CD14-positive monocyte (primary cell): Measurements from ENCODE around the gene IL16. TPM values are rescaled to one million over a fixed set of nuclear protein-coding genes. Genes with fewer than 3 reads are reported as not detected.

Experiments used
- DNase-seq, 3 donors: peaks; one replicate each; pipeline ENCODE4 v3.0.0-alpha.2; 2011 to 2022
- H2AFZ ChIP-seq: 2 replicates; pipeline ENCODE4 v1.6.0; 2012; ENCODE audit warnings: mild to moderate bottlenecking, low read depth, low read length, inconsistent platforms; ENCODE audit not compliant: insufficient read depth, poor library complexity, severe bottlenecking
- H3K27ac ChIP-seq, 2 donors: 1 replicate in 1 of 2; 2 replicates in 1 of 2; pipeline ENCODE4 v1.5.1; 2012 to 2013; ENCODE audit warnings: low read length in 2 of 2, control low read depth in 1 of 2, inconsistent platforms in 1 of 2, low read depth in 1 of 2, mild to moderate bottlenecking in 1 of 2
- H3K27me3 ChIP-seq, 2 donors: one replicate each; pipeline versions ENCODE4 v1.6.0 to v1.6.1; 2011 to 2013; ENCODE audit warnings: low read length in 2 of 2; ENCODE audit not compliant: control insufficient read depth in 2 of 2, insufficient read depth in 2 of 2
- H3K36me3 ChIP-seq, 2 donors: replicated peaks in 1 of 2; 1 replicate in 1 of 2; 2 replicates in 1 of 2; pipeline versions ENCODE4 v1.5.1 to v1.6.1; 2012 to 2013; ENCODE audit warnings: low read length in 2 of 2, control low read depth in 1 of 2, inconsistent platforms in 1 of 2, mild to moderate bottlenecking in 1 of 2; ENCODE audit not compliant: insufficient read depth in 2 of 2, control insufficient read depth in 1 of 2
- H3K4me1 ChIP-seq, 2 donors: 1 replicate in 1 of 2; 2 replicates in 1 of 2; pipeline versions ENCODE4 v1.5.1 to v1.6.1; 2012 to 2013; ENCODE audit warnings: low read length in 2 of 2, control low read depth in 1 of 2, inconsistent platforms in 1 of 2, mild to moderate bottlenecking in 1 of 2, moderate library complexity in 1 of 2; ENCODE audit not compliant: insufficient read depth in 2 of 2, control insufficient read depth in 1 of 2
- H3K4me2 ChIP-seq: replicated peaks from 2 replicates; pipeline ENCODE3; 2012; ENCODE audit warnings: low read length, moderate library complexity, mild to moderate bottlenecking; ENCODE audit not compliant: poor library complexity, severe bottlenecking; ENCODE audit errors: extremely low read depth
- H3K4me3 ChIP-seq, 3 experiments: fragments of 200-600 bp in 1 of 3; sonication (generic) in 1 of 3; replicated peaks in 1 of 3; 1 replicate in 2 of 3; 2 replicates in 1 of 3; pipeline ENCODE4 v1.5.1; 2011 to 2013; ENCODE audit warnings: low read length in 3 of 3, mild to moderate bottlenecking in 3 of 3, control low read depth in 2 of 3, low read depth in 2 of 3, inconsistent platforms in 1 of 3, moderate library complexity in 1 of 3
- H3K79me2 ChIP-seq: 2 replicates; pipeline ENCODE4 v1.6.0; 2012; ENCODE audit warnings: mild to moderate bottlenecking, control low read depth, inconsistent platforms, low read length, moderate library complexity; ENCODE audit not compliant: insufficient read depth
- H3K9ac ChIP-seq: 2 replicates; pipeline ENCODE4 v1.6.0; 2017; ENCODE audit warnings: low read length, mild to moderate bottlenecking; ENCODE audit not compliant: insufficient read depth, poor library complexity, severe bottlenecking
- H3K9me3 ChIP-seq, 2 donors: replicated peaks in 1 of 2; 1 replicate in 1 of 2; 2 replicates in 1 of 2; pipeline versions ENCODE4 v1.5.1 to v1.6.1; 2012 to 2013; ENCODE audit warnings: low read length in 2 of 2, control low read depth in 1 of 2; ENCODE audit not compliant: control insufficient read depth in 1 of 2, insufficient read depth in 1 of 2
- H4K20me1 ChIP-seq: 2 replicates; pipeline ENCODE4 v1.6.0; 2012; ENCODE audit warnings: mild to moderate bottlenecking, low read length, control low read depth, moderate library complexity; ENCODE audit not compliant: insufficient read depth
- H3K27ac Mint-ChIP-seq, 7 donors: one replicate each; pipeline ENCODE4 v1.8.0; 2020; ENCODE audit warnings: mild to moderate bottlenecking in 7 of 7, mixed read lengths in 7 of 7, moderate library complexity in 6 of 7, inconsistent platforms in 2 of 7
- H3K27me3 Mint-ChIP-seq, 3 donors: one replicate each; pipeline ENCODE4 v1.8.0; 2021 to 2022; ENCODE audit warnings: low read depth in 3 of 3, mild to moderate bottlenecking in 3 of 3, mixed read lengths in 3 of 3, moderate library complexity in 3 of 3, inconsistent platforms in 1 of 3
- H3K36me3 Mint-ChIP-seq, 2 donors: one replicate each; pipeline ENCODE4 v1.8.0; 2020; ENCODE audit warnings: mixed read lengths in 2 of 2, inconsistent platforms in 1 of 2, mild to moderate bottlenecking in 1 of 2
- H3K4me1 Mint-ChIP-seq: one replicate; pipeline ENCODE4 v1.8.0; 2020; ENCODE audit warnings: mild to moderate bottlenecking, mixed read lengths
- H3K4me3 Mint-ChIP-seq, 2 donors: one replicate each; pipeline ENCODE4 v1.8.0; 2020; ENCODE audit warnings: mild to moderate bottlenecking in 2 of 2, mixed read lengths in 2 of 2, moderate library complexity in 1 of 2
- H3K9me3 Mint-ChIP-seq, 7 donors: one replicate each; pipeline ENCODE4 v1.8.0; 2020 to 2022; ENCODE audit warnings: mixed read lengths in 7 of 7, mild to moderate bottlenecking in 6 of 7, moderate library complexity in 6 of 7, inconsistent platforms in 2 of 7
- WGBS: methylation state at CpG from one replicate; pipeline ENCODE4 v1.1.5; 2013; ENCODE audit warnings: missing lambda C conversion rate; ENCODE audit not compliant: insufficient coverage; 5-methylcytosine and 5-hydroxymethylcytosine counted together
- intact Hi-C, 2 donors: fragments of 100-400 bp; cut with micrococcal nuclease; formaldehyde crosslinking; loops; one replicate each; pipeline versions ENCODE4 v1.15.0 to v1.15.1; 2023
- polyA plus RNA-seq, 3 donors: library from polyadenylated mRNA; depleted of rRNA in 1 of 3; unstranded in 2 of 3; stranded (reverse) in 1 of 3; fragments of 300-500 nt in 2 of 3; fragments of >200 nt in 1 of 3; fragmentation: Illumina TruSeq in 2 of 3; gene quantifications; 1 replicate in 2 of 3; 2 replicates in 1 of 3; pipeline ENCODE4 v1.2.3, GENCODE V29; 2012 to 2021
- TF ChIP-seq, protein P1 (sequence below): fragments of 200-600 bp; IDR thresholded peaks from one replicate; pipeline ENCODE4 v1.8.0; 2022; ENCODE audit warnings: antibody characterized with exemption, mild to moderate bottlenecking

The IL16 gene
- polyA plus RNA-seq, 3 donors, result 64.8 to 95.1 (median 71.5) TPM

- H3K4me2 ChIP-seq, result no peak overlapping the region
- Mint-ChIP-seq H3K27ac (no peak overlapping the region), H3K36me3 (no peaks in the 10 kb centered on the region), H3K4me1 (peaks cover 5% of the 10 kb centered on the region), H3K4me3 (no peak overlapping the region), H3K9me3 (no peaks in the 10 kb centered on the region), H3K27me3 (peaks cover 2 to 6% (median 5%) of the 10 kb centered on the region in 3 donors)
- no peak for DNase-seq
- no peaks in the 10 kb centered on the region for H3K4me1 ChIP-seq
- H3K4me3 ChIP-seq, result no peak overlapping the region
- H3K27ac ChIP-seq, result no peak overlapping the region
- H3K9ac ChIP-seq, result no peak overlapping the region
- TF ChIP-seq, protein P1, sequence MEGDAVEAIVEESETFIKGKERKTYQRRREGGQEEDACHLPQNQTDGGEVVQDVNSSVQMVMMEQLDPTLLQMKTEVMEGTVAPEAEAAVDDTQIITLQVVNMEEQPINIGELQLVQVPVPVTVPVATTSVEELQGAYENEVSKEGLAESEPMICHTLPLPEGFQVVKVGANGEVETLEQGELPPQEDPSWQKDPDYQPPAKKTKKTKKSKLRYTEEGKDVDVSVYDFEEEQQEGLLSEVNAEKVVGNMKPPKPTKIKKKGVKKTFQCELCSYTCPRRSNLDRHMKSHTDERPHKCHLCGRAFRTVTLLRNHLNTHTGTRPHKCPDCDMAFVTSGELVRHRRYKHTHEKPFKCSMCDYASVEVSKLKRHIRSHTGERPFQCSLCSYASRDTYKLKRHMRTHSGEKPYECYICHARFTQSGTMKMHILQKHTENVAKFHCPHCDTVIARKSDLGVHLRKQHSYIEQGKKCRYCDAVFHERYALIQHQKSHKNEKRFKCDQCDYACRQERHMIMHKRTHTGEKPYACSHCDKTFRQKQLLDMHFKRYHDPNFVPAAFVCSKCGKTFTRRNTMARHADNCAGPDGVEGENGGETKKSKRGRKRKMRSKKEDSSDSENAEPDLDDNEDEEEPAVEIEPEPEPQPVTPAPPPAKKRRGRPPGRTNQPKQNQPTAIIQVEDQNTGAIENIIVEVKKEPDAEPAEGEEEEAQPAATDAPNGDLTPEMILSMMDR, result no peak
- no peaks in the 10 kb centered on the region for H3K79me2 ChIP-seq
- H3K9me3 ChIP-seq, result no peaks in the 10 kb centered on the region
- WGBS, result no CpG with 5 or more reads among the region's 3 CpGs
- no peaks in the 10 kb centered on the region for H3K36me3 ChIP-seq
- no peaks in the 10 kb centered on the region for H4K20me1 ChIP-seq
- H3K27me3 ChIP-seq, result no peaks in the 10 kb centered on the region
- intact Hi-C loops, result no loop called here
- H2AFZ ChIP-seq, result no peak overlapping the region
Observed at GRCh38 chr15:81170511-81170910, 26.2 kb upstream of the IL16 start.

DNA sequence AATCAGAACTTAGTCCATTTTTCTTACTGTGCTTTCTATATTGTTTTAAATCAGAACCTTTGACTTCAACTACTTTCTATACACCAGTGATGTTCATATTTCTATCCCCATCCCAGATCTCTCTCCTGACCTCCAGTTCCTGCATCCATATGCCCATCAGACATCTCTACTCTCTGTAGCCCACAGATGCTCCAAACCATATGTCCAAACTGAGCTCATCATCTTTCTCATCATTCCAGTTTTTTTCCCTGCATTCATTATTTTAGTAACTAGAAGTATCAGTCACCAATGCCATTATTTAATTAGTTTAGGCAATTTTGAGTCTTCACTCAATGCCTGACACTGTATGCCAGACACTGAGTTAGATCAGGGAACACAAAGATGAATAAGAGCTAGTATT, 25.4 kb upstream of the IL16 start:
- H3K27me3 Mint-ChIP-seq, result peaks cover 2 to 6% (median 5%) of the 10 kb centered on the region in 3 donors
- no peak overlapping the region for H3K27ac Mint-ChIP-seq

More for the DNA sequence above, 25.4 kb upstream of the IL16 start:
- peaks cover 5% of the 10 kb centered on the region for H3K4me1 Mint-ChIP-seq
- H3K9ac ChIP-seq, result no peak overlapping the region
- H3K79me2 ChIP-seq, result no peaks in the 10 kb centered on the region
- H3K4me3 Mint-ChIP-seq, result no peak overlapping the region
- H3K4me3 ChIP-seq, result no peak overlapping the region
- no peak overlapping the region for H3K4me2 ChIP-seq
- DNase-seq, result no peak
- H4K20me1 ChIP-seq, result no peaks in the 10 kb centered on the region
- intact Hi-C loops, result no loop called here
- no peaks in the 10 kb centered on the region for H3K9me3 ChIP-seq
- H3K36me3 ChIP-seq, result no peaks in the 10 kb centered on the region
- H2AFZ ChIP-seq, result no peak overlapping the region
- no peaks in the 10 kb centered on the region for H3K36me3 Mint-ChIP-seq
- H3K4me1 ChIP-seq, result no peaks in the 10 kb centered on the region
- TF ChIP-seq, protein P1, result no peak
- H3K27ac ChIP-seq, result no peak overlapping the region
- H3K27me3 ChIP-seq, result no peaks in the 10 kb centered on the region
- no peaks in the 10 kb centered on the region for H3K9me3 Mint-ChIP-seq
